ENCODE data around the gene RAB27B.
"Not testable (repeated sequence)": the region's sequence is repeated elsewhere in the genome, so short reads cannot be mapped to it uniquely, and the experiment has no call there.

Gene RAB27B

DNA sequence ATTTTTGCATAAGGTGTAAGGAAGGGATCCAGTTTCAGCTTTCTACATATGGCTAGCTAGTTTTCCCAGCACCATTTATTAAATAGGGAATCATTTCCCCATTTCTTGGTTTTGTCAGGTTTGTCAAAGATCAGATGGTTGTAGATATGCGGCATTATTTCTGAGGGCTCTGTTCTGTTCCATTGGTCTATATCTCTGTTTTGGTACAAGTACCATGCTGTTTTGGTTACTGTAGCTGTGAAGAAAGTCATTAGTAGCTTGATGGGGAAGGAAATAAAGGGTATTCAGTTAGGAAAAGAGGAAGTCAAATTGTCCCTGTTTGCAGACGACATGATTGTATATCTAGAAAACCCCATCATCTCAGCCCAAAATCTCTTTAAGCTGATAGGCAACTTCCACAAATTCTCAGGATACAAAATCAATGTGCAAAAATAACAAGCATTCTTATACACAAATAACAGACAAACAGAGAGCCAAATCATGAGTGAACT is 7.4 kb upstream of the RAB27B start:
- not testable (repeated sequence) for DNase-seq

DNA sequence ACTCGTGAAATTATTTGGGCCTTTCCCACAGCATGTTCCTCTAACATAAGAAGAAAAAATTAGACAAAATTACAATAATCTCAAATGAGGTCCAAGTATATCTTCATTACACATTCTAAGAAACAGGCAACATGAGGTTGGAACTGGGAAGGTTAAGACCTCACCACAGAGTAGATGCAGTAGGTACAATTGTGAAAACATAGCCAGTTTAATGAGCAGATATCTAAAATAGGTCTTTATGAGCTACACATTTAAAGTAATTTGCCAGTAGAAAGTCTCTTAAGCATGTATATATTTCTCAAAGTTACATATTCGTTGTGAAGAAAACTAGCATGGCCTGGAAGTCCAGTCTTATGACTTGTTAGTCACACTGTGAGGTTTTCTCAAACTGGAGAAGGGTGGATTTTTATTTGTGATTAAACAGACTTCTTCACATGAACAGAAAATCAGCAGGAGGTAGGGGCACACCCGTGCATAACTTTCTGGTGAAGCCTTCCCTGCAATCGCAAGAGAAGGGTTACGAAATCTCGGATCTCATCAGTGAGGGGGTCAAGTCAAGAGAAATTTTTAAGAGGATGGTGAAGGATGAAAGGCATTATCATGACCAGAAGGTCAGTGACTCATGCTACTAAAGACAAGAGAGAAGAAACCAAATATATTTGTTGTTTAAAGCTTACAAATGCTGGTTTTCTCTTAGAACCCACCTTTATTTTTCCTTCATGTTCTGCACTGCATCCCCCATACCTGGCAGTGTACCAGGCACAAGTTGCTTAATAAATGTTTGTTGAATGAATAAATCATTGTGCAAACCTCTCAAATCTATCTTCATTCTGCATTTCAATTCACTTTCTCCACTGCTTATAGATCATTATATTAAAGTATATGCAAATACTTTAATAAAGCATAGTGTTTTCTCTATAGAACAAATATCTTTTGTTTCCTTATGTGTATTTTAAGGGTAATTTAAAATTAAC is 5.1 kb upstream of the RAB27B start:
- no peak for DNase-seq

DNA sequence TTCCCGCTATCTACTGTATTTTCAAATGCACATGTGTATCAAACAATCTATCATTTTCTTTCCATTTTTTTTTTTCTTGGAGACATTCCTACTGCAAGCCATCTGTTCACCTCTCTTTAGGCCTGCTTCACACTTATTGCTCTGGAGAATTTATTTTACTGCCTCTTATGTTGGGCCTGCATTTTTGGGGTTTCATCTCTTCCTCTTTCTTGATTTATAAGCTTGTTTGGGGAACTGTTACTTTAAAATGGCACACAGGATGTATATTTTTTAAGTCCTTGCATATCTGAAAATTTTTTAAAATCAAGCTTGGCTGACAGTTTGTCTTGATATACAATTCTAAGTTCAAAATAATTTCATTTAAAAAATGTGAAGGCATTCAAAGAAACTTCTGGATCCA is 3.5 kb upstream of the RAB27B start:
- no peak for DNase-seq

DNA sequence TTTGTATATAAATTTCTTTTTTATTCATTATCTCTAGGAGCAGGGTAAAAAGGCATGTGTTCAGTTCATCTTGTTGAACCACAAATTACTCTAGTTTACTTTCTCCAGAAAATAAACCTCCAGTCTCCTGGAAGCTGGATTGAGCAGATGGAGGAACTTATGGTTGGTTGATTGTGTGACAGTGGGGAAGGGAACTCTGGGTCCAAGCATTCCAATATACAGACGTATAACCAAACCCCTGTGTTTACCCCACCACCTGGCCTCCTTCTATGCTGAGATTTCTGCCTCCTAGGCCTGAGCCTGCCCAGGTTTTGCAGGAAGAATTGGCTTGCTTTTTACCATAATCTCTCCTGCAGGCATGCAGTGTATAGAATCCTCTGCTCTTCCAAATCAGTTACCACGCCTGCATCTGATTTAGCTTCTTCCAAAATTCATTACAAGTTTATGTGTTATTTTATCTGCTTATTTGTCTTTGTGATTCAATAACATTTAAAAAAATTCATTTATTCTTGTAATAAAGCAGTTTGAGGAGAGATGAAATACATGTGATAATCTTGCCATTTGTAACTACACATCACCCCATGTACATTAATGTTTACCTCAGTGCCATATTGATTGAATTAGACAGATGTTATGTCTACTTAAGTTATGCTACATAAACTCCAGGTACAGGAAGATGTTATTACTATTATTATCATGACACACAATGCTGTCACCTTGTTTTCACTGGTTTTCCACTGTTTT is 2.5 kb upstream of the RAB27B start:
- no peak for DNase-seq

DNA sequence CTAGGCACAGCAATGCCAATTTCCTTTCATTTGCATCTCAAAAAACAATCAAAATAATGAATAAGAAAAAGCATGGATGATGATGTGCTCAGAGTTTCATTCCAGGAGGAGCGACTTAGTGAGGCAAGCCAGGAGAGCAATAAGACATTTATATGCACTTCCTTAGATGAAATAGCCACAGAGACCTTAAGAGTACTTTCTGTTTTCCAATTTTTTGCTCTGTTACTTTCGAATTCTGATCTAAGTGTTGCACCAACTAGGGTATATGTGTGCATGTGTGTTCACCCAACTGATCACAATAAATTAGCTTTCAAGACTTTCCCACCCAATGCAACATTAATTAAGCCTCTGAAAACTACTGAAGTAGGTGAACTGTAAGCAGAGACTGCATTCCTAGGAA is 709 bp downstream of the RAB27B start:
- peak; percentile 7 for DNase-seq

DNA sequence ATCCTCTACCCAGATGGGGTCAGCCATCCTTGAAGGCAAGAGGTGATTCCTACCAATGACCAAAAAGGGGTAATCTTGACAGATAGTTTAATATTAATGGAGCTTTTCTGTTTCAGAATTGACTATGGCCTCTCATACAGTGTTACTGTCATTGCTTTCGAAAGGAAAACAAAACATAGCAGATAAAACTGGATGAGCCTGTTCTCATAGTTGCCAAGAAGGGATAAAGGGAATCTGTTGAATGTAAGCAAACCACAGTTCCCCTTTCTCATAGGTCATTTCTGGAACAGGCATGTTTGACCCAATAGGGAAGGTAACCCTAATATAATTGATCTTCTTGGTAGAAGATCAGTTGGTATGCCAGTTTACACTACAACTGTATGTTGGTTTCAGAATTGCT is 1.6 kb downstream of the RAB27B start:
- DNase-seq, result no peak

DNA sequence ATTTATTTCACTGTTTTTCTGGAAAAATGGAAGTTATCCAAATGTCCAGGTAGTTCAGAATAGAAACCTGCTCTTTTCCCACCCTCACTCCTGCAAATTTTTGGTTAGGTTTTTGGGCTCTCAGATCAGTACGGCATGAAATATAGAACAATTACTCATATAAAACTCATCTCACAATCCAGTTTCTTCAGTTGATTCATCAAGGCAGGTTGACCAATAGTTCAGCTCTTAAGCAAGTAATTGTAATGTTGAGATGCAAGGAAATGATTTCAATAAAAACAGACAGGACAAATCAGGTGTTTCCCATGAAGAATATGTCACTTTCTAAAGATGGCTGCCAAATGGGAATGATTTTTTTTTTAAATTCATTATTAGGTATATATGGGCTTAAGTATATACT is 2.0 kb downstream of the RAB27B start:
- DNase-seq, result no peak

DNA sequence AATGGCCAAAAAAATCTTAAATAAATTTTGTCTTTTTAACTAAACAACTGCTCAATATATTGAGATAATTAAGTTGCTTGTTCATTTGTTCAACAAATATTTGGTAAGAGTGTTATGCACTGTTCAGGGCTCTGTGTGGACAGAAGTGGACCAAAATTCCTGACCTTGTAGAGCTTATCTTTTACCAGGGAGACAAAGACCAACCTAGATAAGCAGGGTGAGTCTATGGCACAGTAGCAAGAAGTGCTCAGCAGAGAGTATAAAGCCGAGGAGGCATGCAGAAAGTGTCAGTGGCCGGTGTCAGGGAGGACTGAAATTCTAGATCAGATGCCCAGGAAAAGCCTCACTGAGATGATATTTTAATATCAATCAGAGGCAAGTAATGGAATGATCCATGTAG is 2.6 kb downstream of the RAB27B start:
- no peak for DNase-seq

DNA sequence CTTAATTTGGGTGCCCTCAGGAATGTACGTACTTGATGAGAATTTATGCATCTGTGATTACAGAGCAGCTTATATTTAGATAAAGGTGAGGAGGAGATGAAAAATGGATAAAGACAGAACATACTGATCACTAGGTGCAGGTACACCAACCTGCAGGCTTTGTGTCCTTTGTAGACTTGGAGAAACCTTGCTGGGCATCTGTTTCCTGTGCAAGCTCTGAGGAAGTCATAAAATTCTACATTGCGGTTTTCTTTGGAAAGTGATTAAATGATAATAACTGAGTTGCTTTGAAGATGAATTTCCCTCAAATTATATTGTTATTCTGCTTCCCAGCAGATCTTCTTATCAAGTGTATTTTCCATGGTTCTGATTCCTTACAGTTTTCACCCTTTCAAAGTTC is 7.7 kb downstream of the RAB27B start:
- DNase-seq, result no peak

DNA sequence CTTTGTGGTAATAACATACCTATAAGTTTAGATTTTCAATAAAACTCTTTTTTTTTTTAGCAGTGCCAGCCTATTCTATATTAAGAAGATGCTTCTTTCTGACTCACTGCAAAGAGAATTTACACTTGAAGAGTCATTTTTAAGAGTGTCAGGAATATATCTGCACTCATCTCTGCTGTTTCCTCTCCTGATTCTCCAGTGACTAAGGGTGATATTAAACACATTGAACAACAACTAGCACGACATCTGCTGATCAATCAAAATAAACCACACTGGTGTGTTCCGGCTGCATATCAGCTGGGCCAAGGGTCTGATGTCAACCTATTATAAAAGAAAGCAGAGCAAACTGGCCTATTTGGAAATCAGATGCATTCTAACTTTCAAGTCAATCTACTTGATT is 15.0 kb downstream of the RAB27B start:
- DNase-seq, result no peak

DNA sequence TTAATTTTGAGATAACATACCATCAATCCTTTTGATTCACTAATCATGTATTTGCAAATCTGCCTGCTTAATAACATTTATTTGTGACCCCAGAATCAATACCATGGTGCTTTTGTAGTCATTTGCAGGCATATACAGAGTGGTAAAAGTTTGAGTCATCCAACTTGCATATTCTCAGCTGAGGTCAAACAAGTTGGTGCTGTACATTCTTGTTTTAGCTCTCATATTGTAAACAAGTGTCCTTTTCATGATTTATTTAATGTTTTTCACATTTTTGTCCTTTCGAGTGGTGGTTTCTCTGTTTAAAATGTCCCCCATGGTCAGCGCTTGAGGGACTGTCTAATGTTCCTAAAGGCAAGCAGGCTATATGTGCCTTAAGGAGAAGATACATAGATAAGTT is 17.5 kb downstream of the RAB27B start:
- DNase-seq, result no peak

DNA sequence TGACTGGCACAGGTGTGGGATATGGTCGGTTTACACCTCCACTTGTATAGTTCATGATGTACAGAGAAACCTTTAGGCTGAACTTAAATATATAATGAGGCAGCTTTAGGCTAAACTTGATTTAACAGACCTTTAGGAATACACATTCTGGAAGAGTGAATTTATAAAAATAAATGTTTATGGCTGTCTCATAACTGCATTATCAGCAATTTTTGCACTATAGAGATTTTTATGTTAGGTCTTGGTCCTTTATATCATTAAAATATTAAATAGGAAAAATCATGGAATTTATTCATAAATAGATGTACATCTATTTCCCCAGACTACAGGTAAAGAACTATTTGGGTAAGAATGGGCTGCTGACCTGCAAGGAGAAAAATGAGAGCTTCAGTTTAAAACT is 19.8 kb downstream of the RAB27B start:
- DNase-seq, result no peak

DNA sequence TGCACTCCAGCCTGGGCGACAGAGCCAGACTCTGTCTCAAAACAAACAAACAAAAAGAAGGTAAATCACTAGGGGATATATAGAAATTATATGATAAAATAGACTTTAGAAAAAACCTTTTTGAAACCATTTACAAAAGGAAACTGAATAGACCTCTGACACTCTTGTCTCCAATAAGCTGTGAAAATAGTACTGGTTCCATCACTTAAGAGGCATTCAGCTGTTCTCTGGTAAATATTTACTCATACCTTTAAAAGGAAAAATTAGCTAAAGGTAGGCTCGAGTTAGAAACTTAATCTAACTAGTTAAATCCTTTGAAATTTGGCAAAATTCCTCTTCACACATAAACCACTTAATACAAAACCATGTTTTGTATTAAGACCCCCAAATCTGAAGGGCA is 21.4 kb downstream of the RAB27B start:
- no peak for DNase-seq

DNA sequence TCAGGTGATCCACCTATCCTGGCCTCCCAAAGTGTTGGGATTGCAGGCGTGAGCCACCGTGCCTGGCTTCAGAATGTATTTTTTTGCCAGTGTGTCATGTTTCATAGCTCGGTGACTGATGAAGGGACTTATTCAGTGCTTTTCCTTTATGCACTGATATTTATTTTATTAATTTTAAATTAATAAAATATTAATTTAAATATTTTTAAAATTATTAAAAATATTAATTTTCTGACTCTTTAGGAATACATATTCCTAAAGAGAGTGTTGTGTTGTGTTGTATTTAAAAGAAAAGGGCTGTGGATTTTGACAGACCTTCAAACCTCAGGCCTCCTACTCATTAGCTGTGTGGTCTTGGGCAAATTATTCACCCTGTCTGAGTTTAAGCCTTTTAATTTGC is 22.3 kb downstream of the RAB27B start:
- DNase-seq, result no peak

DNA sequence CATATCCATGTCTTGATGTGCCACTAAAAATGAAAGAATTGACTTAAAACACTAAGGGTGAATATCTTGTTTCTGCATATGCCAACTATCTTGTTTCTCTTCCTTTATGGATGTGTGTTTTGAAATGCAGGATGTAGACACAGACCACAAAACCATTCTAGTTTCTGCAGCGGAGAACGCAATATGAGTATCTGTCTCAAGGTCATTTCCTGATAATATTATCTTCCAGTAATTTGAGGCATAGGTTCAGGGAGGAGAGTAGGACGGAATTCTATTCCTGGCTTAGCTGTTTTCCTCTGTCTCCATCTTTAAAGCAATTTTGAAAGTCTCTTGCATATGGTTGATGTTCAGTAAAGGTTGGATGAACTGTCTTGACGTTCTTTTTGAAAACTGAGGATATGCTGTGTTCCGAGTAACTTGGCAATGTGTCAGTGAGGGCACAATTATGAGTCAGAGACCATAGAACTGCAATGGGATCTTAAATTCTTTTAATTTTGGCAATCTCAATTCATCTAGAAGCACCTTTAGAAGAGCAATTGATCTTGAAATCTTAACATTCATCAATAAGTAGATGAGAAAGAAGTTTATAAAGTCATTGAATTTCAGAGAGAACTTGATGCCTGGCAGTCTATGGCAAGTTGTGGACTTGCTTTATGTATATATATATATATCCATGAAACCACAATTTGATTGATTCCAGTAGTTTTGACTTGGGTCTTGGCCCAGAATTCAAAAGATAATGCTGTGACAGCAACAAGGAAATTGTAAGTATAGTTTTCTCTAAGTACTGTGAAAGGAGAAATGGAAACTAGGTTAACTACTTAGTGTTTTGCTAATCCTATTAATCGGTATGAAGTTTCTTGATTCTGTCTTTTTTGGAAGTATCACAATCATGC is 24.8 kb downstream of the RAB27B start:
- DNase-seq, result peak; percentile 58

DNA sequence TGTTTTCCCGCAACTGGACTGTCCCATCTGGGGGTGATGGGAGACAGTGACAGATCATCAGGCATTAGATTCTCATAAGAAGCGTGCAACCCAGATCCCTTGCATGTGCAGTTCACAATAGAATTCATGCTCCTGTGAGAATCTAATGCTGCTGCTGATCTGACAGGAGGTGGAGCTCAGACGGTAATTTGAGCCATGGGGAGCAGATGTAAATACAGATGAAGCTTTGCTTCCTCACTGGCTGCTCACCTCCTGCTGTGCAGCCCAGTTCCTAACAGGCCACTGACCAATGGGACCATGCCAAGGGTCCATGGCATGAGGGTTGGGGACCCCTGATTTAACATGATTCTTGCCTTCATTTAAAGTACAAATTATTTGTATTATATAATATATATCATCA is 26.8 kb downstream of the RAB27B start:
- DNase-seq, result not testable (repeated sequence)

DNA sequence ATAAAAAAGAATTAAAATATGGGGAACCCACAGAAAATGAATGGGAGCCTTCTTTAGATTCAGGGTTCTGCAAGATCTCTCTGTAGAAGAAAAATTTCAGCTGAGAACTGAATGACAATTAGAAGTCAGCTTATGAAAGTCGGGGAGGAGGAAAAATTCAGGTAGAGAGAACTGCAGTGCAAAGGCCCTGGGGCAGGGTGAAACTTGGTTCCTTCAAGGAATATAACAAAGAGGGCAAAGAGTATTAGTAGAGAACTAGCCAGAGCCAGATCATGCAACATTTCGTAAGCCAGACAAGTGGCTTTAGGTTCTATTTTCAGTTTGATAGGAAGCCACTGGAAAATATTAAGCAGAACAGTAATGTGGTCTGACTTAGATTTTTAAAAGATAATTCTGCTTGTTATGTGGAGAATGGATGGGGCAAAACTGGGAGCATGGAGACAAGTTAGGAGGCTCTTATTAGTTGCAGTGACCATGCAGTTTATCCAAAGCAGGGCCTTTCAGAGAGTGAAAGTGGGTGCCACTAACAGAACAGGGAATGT is 27.9 kb downstream of the RAB27B start:
- no peak for DNase-seq

DNA sequence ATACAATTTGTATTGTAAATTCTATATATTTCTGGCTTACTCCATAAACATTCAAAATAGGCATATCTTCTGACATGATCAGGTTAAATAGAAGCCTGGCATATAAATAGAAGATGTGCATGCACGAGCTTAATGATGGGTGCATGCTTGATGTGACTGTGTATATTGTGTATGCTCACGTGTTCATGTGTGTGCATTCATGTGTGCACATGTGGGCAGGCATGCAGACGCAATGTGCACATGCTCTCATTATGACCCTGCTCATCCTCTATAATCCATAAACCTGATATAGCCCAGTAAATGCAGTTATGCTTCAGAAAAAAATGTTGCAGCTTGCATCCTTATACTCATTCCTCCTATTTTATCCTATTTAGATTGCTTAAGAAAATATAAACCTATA is 29.2 kb downstream of the RAB27B start:
- no peak for DNase-seq

DNA sequence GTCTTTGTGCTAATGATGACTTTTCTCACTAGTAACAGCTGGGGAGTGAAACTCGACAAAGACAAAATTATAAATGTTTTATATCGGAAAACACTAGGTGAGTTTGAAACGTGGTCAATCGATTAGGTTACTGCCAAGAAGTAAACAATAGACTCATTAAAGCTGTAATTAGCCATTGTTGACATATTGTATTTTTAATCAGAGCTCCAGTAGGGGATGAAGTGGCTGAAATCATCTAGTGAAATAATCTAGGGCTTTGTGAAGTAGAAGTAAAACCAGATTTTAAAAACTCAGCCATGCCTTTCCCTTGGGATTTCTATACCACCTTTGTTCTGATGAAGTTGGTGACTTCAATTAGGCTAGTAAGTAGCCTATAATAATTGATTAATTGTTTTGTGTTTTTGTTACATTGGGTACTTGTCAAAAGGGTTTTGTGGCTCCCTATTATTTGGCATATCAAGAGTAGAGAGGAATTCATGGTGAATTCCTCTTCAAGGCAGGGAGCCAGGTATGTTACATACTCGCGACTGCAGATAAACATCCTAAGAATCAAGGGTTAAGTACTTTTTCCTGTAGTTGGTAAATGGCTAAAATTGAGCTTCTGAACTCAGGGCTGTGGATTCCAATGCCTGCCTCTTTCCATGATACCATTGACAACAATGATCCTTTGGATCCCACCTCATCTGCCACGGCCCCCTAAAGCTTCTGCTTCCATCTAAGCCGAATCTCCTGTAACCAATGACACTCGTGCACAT is 31.6 kb downstream of the RAB27B start:
- DNase-seq, result no peak

DNA sequence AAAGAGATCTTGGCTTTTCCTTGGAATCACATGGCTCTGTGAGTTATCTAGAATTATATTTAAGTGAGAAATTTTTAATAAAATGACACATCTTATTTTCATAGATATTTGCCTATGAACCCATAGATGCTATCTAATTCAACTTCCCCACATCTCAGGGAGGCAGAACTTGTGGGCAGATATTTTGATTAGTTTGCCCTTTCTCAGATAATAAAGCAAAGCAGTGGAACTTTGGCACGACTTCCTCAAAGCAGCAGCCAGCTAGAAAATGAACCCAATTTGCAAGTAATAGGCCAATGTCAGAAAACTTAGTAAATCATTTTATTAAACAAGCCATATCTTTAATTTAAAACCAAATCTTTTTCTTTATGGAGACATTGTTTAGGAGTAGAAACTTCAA is 32.7 kb downstream of the RAB27B start:
- DNase-seq, result no peak

DNA sequence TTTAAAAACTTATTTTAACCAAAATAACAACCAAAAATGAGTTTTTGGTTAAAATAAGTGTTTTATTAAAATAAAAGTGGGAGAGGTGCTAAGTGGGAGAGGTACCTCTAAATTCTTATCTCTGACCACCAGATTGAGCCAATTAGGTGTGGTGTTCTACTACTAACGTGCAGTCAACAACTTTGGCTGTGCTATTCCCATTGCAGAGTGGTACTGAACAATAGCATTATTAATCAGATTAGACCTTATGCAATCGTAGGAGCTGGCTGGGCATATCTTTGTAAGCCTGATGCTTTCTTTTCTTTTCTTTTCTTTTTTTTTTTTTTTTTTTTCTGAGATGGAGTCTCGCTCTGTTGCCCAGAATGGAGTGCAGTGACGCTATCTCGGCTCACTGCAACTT is 38.9 kb downstream of the RAB27B start:
- DNase-seq, result no peak

DNA sequence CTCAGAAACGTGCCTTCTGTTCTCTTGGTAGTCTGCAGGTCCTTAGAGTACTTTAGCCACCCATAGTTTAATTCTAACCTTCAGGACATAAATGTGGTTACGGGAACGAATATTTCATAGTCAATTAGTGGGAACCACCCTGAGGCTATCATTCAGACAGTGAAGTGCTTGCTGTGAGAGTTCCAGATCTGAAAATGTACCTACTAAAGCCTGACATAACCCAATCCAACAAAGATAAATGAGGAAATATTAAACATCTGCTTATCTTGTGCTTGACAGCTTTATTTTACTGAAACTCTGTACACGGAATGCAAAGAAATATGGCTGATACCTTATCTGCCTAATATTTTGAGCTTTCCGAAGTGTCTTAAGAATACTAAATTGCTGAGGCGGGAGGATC is 43.0 kb downstream of the RAB27B start:
- DNase-seq, result no peak
